Measurements from ENCODE around the gene TCTN1. TPM values are rescaled to one million over a fixed set of nuclear protein-coding genes. Genes with fewer than 3 reads are reported as not detected.

Gene TCTN1
- total and polyA plus RNA-seq, 2 of the 13 experiments (the other 11 are each of a cell fraction or from before 2014, with no cell fraction given), result 13.6 to 16.0 TPM

DNA sequence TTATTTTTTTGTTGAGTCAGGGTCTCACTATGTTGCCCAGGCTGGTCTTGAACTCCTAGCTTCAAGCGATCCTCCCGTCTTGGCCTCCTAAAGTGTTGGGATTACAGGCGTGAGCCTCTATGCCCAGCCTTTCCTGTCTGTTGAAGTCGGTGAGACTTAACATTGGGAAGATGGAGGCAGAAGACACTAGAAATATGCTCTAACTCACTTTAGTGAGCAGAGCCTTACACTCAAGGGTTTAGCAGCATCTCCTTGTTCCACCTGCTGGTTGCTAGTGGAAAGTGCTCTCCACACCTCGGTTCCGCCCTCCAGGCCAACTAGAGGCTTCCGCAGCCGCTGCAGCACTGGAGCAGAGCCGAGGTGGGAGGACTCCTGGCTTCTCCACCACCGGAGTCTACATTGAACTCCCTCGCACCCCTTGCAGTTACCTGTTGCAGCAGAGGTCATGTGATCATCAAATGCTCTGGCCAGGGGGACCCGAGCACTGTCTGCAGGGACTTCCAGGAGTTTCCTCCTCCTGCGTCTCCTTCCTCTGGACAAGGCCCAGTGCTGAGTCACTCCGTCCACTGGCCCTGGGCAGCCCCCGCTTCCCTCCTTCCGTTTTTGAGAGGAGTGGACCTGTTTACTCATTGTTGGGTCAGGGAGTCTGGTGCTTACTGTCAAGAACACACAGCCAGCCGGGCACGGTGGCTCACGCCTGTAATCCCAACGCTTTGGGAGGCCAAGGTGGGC, 84.4 kb downstream of the TCTN1 start (continued):
- TF ChIP-seq, protein P1, sequence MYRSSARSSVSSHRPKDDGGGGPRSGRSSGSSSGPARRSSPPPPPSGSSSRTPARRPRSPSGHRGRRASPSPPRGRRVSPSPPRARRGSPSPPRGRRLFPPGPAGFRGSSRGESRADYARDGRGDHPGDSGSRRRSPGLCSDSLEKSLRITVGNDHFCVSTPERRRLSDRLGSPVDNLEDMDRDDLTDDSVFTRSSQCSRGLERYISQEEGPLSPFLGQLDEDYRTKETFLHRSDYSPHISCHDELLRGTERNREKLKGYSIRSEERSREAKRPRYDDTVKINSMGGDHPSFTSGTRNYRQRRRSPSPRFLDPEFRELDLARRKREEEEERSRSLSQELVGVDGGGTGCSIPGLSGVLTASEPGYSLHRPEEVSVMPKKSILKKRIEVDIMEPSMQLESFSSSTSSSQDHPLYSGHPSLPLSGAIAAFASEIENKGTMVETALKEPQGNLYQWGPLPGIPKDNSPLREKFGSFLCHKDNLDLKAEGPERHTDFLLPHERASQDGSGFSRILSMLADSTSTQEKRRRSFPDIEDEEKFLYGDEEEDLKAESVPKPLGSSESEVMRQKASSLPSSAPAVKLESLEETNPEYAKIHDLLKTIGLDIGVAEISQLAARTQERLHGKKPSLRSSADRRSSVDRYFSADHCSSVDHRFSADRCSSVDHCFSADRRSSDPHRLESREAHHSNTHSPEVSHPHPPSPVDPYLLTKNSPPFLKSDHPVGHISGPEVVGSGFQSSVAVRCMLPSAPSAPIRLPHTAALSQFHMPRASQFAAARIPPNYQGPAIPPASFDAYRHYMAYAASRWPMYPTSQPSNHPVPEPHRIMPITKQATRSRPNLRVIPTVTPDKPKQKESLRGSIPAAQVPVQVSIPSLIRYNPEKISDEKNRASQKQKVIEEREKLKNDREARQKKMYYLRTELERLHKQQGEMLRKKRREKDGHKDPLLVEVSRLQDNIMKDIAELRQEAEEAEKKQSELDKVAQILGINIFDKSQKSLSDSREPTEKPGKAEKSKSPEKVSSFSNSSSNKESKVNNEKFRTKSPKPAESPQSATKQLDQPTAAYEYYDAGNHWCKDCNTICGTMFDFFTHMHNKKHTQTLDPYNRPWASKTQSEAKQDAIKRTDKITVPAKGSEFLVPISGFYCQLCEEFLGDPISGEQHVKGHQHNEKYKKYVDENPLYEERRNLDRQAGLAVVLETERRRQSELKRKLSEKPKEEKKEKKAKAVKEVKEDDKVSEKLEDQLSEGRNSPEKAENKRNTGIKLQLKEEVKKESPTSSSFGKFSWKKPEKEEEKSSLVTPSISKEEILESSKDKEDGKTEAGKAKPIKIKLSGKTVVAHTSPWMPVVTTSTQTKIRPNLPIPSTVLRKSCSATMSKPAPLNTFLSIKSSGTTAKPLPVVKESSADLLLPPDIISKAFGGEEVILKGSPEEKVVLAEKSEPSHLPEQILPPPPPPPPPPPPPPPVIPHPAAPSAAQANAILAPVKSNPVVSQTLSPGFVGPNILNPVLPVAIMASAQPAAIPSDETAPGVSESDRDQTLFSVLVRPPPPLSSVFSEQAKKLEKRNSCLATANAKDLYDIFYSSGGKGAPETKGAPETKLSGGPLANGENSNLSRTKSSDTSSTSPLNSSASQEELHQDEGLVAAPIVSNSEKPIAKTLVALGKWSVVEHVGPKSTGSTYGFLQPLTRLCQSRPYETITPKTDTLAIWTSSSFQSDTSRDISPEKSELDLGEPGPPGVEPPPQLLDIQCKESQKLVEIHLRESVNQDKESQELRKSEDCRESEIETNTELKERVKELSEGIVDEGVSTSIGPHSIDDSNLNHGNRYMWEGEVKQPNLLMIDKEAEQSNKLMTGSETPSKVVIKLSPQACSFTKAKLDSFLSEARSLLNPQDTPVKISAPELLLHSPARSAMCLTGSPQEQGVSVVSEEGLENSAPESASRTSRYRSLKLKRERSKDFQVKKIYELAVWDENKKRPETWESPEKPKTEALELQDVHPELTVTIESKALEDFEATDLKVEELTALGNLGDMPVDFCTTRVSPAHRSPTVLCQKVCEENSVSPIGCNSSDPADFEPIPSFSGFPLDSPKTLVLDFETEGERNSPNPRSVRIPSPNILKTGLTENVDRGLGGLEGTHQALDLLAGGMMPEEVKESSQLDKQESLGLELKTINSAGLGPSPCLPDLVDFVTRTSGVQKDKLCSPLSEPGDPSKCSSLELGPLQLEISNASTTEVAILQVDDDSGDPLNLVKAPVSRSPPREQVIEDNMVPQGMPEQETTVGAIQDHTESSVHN (CRISPR knock-in tag; IDR thresholded peaks at IDR 0.05), result no peak
- TF ChIP-seq ZNF10 (CRISPR knock-in tag; IDR thresholded peaks at IDR 0.05; ENCODE audit: borderline replicate concordance, low read depth) (no peak), ZSCAN21 (CRISPR knock-in tag; IDR thresholded peaks at IDR 0.05; ENCODE audit: borderline replicate concordance) (no peak), ZZZ3 (CRISPR knock-in tag; IDR thresholded peaks at IDR 0.05; ENCODE audit: borderline replicate concordance) (no peak)
- TF ChIP-seq, protein P2, sequence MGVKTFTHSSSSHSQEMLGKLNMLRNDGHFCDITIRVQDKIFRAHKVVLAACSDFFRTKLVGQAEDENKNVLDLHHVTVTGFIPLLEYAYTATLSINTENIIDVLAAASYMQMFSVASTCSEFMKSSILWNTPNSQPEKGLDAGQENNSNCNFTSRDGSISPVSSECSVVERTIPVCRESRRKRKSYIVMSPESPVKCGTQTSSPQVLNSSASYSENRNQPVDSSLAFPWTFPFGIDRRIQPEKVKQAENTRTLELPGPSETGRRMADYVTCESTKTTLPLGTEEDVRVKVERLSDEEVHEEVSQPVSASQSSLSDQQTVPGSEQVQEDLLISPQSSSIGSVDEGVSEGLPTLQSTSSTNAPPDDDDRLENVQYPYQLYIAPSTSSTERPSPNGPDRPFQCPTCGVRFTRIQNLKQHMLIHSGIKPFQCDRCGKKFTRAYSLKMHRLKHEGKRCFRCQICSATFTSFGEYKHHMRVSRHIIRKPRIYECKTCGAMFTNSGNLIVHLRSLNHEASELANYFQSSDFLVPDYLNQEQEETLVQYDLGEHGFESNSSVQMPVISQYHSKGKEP (CRISPR knock-in tag; IDR thresholded peaks at IDR 0.05), result no peak
- TF ChIP-seq, protein P3, sequence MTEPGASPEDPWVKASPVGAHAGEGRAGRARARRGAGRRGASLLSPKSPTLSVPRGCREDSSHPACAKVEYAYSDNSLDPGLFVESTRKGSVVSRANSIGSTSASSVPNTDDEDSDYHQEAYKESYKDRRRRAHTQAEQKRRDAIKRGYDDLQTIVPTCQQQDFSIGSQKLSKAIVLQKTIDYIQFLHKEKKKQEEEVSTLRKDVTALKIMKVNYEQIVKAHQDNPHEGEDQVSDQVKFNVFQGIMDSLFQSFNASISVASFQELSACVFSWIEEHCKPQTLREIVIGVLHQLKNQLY (CRISPR knock-in tag; IDR thresholded peaks at IDR 0.05), result no peak
- TF ChIP-seq, protein P4, sequence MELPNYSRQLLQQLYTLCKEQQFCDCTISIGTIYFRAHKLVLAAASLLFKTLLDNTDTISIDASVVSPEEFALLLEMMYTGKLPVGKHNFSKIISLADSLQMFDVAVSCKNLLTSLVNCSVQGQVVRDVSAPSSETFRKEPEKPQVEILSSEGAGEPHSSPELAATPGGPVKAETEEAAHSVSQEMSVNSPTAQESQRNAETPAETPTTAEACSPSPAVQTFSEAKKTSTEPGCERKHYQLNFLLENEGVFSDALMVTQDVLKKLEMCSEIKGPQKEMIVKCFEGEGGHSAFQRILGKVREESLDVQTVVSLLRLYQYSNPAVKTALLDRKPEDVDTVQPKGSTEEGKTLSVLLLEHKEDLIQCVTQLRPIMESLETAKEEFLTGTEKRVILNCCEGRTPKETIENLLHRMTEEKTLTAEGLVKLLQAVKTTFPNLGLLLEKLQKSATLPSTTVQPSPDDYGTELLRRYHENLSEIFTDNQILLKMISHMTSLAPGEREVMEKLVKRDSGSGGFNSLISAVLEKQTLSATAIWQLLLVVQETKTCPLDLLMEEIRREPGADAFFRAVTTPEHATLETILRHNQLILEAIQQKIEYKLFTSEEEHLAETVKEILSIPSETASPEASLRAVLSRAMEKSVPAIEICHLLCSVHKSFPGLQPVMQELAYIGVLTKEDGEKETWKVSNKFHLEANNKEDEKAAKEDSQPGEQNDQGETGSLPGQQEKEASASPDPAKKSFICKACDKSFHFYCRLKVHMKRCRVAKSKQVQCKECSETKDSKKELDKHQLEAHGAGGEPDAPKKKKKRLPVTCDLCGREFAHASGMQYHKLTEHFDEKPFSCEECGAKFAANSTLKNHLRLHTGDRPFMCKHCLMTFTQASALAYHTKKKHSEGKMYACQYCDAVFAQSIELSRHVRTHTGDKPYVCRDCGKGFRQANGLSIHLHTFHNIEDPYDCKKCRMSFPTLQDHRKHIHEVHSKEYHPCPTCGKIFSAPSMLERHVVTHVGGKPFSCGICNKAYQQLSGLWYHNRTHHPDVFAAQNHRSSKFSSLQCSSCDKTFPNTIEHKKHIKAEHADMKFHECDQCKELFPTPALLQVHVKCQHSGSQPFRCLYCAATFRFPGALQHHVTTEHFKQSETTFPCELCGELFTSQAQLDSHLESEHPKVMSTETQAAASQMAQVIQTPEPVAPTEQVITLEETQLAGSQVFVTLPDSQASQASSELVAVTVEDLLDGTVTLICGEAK (IDR thresholded peaks at IDR 0.05), result no peak
- TF ChIP-seq, protein P4 (CRISPR knock-in tag; IDR thresholded peaks at IDR 0.05), result no peak
